HepG2 (cell line): Measurements from ENCODE around the gene DNAAF3. TPM values are rescaled to one million over a fixed set of nuclear protein-coding genes. Genes with fewer than 3 reads are reported as not detected.

ENCODE experiments used
- CBFB ChIP-seq: sonication (generic); formaldehyde crosslinking; IDR thresholded peaks from 2 replicates; pipeline ENCODE4 v1.4.0; 2020; ENCODE audit warnings: missing genetic modification reagents
- CENPT ChIP-seq: sonication (generic); formaldehyde crosslinking; IDR thresholded peaks from 2 replicates; pipeline ENCODE4 v1.8.0; 2022; ENCODE audit warnings: low read depth, mild to moderate bottlenecking, moderate library complexity, missing genetic modification reagents
- GFI1 ChIP-seq: sonication (generic); formaldehyde crosslinking; IDR thresholded peaks from 2 replicates; pipeline ENCODE4 v1.5.0; 2020; ENCODE audit warnings: missing genetic modification reagents, mild to moderate bottlenecking, borderline replicate concordance
- KLF12 ChIP-seq: sonication (generic); formaldehyde crosslinking; IDR thresholded peaks from 2 replicates; pipeline ENCODE4 v1.4.0; 2020; ENCODE audit warnings: missing genetic modification reagents, borderline replicate concordance
- KLF9 ChIP-seq: IDR thresholded peaks from 2 replicates; pipeline ENCODE4 v1.6.1; 2016; ENCODE audit warnings: low read depth
- MED1 ChIP-seq: sonication (generic); formaldehyde crosslinking; IDR thresholded peaks from 2 replicates; pipeline ENCODE4 v1.4.0; 2020; ENCODE audit warnings: missing genetic modification reagents
- MIER2 ChIP-seq: IDR thresholded peaks from 2 replicates; pipeline ENCODE4 v1.6.1; 2016; ENCODE audit warnings: missing biosample characterization, missing genetic modification reagents
- MTF1 ChIP-seq: sonication (generic); formaldehyde crosslinking; IDR thresholded peaks from 2 replicates; pipeline ENCODE4 v1.5.0; 2020; ENCODE audit warnings: missing genetic modification reagents
- NFIB ChIP-seq: sonication (generic); formaldehyde crosslinking; IDR thresholded peaks from 2 replicates; pipeline ENCODE4 v1.9.0; 2021; ENCODE audit warnings: missing genetic modification reagents, mild to moderate bottlenecking, borderline replicate concordance
- NFKB2 ChIP-seq: sonication (generic); formaldehyde crosslinking; IDR thresholded peaks from 2 replicates; pipeline ENCODE4 v1.4.0; 2020; ENCODE audit warnings: missing genetic modification reagents, borderline replicate concordance
- NFRKB ChIP-seq: fragments of 450-650 bp; IDR thresholded peaks from 2 replicates; pipeline ENCODE4 v1.6.1; 2017
- RFXAP ChIP-seq: sonication (generic); formaldehyde crosslinking; IDR thresholded peaks from 2 replicates; pipeline ENCODE4 v1.4.0; 2020; ENCODE audit warnings: missing genetic modification reagents, borderline replicate concordance
- TP53 ChIP-seq: sonication (generic); formaldehyde crosslinking; conservative IDR thresholded peaks from 2 replicates; pipeline ENCODE4 v1.4.0; 2020; ENCODE audit warnings: missing genetic modification reagents
- ZBTB42 ChIP-seq: sonication (generic); formaldehyde crosslinking; IDR thresholded peaks from 2 replicates; pipeline ENCODE4 v1.5.0; 2020; ENCODE audit warnings: mild to moderate bottlenecking, missing genetic modification reagents
- ZNF501 ChIP-seq: sonication (generic); formaldehyde crosslinking; IDR thresholded peaks from 2 replicates; pipeline ENCODE4 v1.5.1; 2020; ENCODE audit warnings: mild to moderate bottlenecking, moderate library complexity, missing genetic modification reagents
- polyA plus RNA-seq, 8 experiments: library from polyadenylated mRNA; depleted of rRNA in 3 of 8; stranded (reverse) in 7 of 8; unstranded in 1 of 8; fragments of >200 nt; fragmentation: Illumina TruSeq in 4 of 8; extraction: Trizol in 4 of 8; gene quantifications; 2 replicates each; pipeline versions ENCODE4 v1.2.1 to v1.2.3, GENCODE V29; 2011 to 2016; ENCODE audit warnings: low read depth in 4 of 8, missing spikeins in 1 of 8, mixed read lengths in 1 of 8; ENCODE audit not compliant: insufficient read depth in 1 of 8
- total RNA-seq, 5 experiments: library from RNA; depleted of rRNA; stranded (reverse); fragments of >200 nt; fragmentation: Illumina TruSeq; extraction: Trizol; gene quantifications; 2 replicates each; pipeline ENCODE4 v1.2.3, GENCODE V29; 2016; ENCODE audit warnings: low read depth in 1 of 5
- TF ChIP-seq, protein P1 (sequence below): IDR thresholded peaks from 2 replicates; pipeline ENCODE4 v1.6.1; 2016; ENCODE audit warnings: low read depth
- TF ChIP-seq, protein P2 (sequence below): sonication (generic); formaldehyde crosslinking; IDR thresholded peaks from 2 replicates; pipeline ENCODE4 v1.5.1; 2020; ENCODE audit warnings: mild to moderate bottlenecking, missing genetic modification reagents, borderline replicate concordance
- TF ChIP-seq, protein P3 (sequence below): IDR thresholded peaks from 2 replicates; pipeline ENCODE4 v1.6.1; 2012; ENCODE audit warnings: inconsistent platforms
- TF ChIP-seq, protein P4 (sequence below): IDR thresholded peaks from 2 replicates; pipeline ENCODE4 v1.6.1; 2018; ENCODE audit warnings: missing genetic modification reagents, mild to moderate bottlenecking, missing compliant biosample characterization
- TF ChIP-seq, protein P5 (sequence below): sonication (generic); formaldehyde crosslinking; conservative IDR thresholded peaks from 2 replicates; pipeline ENCODE4 v1.8.0; 2022; ENCODE audit warnings: missing genetic modification reagents

The DNAAF3 gene
- total and polyA plus RNA-seq, 2 of the 13 experiments (the other 11 are each of a cell fraction or from before 2014, with no cell fraction given): 0.30 to 0.40 TPM

DNA sequence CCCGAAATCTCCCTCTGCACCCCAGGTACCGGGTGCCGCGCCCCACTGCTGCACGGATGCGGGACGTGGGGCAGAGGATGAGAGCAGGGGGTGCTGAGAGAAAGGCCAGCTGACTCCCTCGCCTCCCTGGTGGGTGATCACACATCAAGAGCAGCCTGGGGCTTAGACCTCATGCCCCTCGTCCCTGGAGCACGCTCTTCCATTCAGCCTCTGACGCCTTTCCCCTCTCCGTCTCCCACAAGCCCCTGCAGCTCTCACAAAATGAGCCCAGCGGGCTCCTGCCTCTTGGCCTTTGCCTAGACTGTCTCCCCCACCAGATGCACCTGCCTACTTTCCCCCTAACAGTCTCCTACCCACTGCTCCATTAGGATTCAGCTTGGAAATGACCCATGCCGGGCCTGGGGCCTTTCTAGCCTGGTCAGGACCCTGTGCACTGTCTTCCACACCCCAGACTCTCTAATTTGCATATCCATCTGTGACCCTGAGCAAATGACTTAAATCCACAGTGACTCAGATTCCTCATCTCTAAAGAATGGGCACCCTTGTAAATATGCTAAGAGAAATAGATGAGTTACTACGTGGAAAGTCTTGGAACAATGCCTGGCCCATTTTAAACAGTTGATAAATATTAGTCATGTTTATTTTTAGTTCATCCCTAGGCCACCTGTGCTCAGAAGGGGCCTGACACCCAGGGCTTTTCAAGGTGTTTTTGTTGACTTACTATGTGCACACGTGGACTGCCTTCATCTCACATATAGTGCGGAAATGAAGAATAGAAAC, 43.5 kb upstream of the DNAAF3 start (continued):
- TF ChIP-seq ZNF501 (CRISPR knock-in tag) (peak; percentile 72; the same call in 1 of the 2 replicates), MTF1 (CRISPR knock-in tag) (no peak), MED1 (CRISPR knock-in tag) (peak; percentile 54), CBFB (CRISPR knock-in tag) (peak; percentile 7; the same call in 1 of the 2 replicates), ZBTB42 (CRISPR knock-in tag) (no peak), NFKB2 (CRISPR knock-in tag) (no peak; the same call in none of the 2 replicates), NFRKB (no peak), KLF12 (no peak), CENPT (CRISPR knock-in tag) (no peak), TP53 (no peak), MIER2 (no peak), RFXAP (no peak), GFI1 (CRISPR knock-in tag) (no peak), NFIB (CRISPR knock-in tag) (no peak), KLF9 (CRISPR knock-in tag) (peak; percentile 58; the same call in 1 of the 2 replicates)
- TF ChIP-seq, protein P1, sequence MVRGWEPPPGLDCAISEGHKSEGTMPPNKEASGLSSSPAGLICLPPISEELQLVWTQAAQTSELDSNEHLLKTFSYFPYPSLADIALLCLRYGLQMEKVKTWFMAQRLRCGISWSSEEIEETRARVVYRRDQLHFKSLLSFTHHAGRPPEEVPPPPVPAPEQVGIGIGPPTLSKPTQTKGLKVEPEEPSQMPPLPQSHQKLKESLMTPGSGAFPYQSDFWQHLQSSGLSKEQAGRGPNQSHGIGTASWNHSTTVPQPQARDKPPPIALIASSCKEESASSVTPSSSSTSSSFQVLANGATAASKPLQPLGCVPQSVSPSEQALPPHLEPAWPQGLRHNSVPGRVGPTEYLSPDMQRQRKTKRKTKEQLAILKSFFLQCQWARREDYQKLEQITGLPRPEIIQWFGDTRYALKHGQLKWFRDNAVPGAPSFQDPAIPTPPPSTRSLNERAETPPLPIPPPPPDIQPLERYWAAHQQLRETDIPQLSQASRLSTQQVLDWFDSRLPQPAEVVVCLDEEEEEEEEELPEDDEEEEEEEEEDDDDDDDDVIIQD (CRISPR knock-in tag): no peak
- TF ChIP-seq, protein P2, sequence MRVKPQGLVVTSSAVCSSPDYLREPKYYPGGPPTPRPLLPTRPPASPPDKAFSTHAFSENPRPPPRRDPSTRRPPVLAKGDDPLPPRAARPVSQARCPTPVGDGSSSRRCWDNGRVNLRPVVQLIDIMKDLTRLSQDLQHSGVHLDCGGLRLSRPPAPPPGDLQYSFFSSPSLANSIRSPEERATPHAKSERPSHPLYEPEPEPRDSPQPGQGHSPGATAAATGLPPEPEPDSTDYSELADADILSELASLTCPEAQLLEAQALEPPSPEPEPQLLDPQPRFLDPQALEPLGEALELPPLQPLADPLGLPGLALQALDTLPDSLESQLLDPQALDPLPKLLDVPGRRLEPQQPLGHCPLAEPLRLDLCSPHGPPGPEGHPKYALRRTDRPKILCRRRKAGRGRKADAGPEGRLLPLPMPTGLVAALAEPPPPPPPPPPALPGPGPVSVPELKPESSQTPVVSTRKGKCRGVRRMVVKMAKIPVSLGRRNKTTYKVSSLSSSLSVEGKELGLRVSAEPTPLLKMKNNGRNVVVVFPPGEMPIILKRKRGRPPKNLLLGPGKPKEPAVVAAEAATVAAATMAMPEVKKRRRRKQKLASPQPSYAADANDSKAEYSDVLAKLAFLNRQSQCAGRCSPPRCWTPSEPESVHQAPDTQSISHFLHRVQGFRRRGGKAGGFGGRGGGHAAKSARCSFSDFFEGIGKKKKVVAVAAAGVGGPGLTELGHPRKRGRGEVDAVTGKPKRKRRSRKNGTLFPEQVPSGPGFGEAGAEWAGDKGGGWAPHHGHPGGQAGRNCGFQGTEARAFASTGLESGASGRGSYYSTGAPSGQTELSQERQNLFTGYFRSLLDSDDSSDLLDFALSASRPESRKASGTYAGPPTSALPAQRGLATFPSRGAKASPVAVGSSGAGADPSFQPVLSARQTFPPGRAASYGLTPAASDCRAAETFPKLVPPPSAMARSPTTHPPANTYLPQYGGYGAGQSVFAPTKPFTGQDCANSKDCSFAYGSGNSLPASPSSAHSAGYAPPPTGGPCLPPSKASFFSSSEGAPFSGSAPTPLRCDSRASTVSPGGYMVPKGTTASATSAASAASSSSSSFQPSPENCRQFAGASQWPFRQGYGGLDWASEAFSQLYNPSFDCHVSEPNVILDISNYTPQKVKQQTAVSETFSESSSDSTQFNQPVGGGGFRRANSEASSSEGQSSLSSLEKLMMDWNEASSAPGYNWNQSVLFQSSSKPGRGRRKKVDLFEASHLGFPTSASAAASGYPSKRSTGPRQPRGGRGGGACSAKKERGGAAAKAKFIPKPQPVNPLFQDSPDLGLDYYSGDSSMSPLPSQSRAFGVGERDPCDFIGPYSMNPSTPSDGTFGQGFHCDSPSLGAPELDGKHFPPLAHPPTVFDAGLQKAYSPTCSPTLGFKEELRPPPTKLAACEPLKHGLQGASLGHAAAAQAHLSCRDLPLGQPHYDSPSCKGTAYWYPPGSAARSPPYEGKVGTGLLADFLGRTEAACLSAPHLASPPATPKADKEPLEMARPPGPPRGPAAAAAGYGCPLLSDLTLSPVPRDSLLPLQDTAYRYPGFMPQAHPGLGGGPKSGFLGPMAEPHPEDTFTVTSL (CRISPR knock-in tag): no peak; the same call in 1 of the 2 replicates
- TF ChIP-seq, protein P3, sequence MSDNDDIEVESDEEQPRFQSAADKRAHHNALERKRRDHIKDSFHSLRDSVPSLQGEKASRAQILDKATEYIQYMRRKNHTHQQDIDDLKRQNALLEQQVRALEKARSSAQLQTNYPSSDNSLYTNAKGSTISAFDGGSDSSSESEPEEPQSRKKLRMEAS: peak; percentile 85
- TF ChIP-seq, protein P4, sequence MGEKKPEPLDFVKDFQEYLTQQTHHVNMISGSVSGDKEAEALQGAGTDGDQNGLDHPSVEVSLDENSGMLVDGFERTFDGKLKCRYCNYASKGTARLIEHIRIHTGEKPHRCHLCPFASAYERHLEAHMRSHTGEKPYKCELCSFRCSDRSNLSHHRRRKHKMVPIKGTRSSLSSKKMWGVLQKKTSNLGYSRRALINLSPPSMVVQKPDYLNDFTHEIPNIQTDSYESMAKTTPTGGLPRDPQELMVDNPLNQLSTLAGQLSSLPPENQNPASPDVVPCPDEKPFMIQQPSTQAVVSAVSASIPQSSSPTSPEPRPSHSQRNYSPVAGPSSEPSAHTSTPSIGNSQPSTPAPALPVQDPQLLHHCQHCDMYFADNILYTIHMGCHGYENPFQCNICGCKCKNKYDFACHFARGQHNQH (CRISPR knock-in tag): no peak; the same call in 1 of the 2 replicates
- TF ChIP-seq, protein P5, sequence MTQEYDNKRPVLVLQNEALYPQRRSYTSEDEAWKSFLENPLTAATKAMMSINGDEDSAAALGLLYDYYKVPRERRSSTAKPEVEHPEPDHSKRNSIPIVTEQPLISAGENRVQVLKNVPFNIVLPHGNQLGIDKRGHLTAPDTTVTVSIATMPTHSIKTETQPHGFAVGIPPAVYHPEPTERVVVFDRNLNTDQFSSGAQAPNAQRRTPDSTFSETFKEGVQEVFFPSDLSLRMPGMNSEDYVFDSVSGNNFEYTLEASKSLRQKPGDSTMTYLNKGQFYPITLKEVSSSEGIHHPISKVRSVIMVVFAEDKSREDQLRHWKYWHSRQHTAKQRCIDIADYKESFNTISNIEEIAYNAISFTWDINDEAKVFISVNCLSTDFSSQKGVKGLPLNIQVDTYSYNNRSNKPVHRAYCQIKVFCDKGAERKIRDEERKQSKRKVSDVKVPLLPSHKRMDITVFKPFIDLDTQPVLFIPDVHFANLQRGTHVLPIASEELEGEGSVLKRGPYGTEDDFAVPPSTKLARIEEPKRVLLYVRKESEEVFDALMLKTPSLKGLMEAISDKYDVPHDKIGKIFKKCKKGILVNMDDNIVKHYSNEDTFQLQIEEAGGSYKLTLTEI (CRISPR knock-in tag): no peak
